GM23338 (cell line): ENCODE measurements around the gene ADGRD2.

ENCODE experiments used
- EZH2 ChIP-seq: fragments of 200-600 bp; sonication (generic); IDR thresholded peaks from one replicate; pipeline ENCODE4 v1.8.0; 2017; ENCODE audit warnings: antibody characterized with exemption, mild to moderate bottlenecking, low read depth; ENCODE audit not compliant: unreplicated experiment
- EZH2phosphoT487 ChIP-seq: fragments of 200-600 bp; sonication (generic); IDR thresholded peaks from one replicate; pipeline ENCODE4 v1.8.1; 2018; ENCODE audit warnings: antibody characterized with exemption; ENCODE audit not compliant: unreplicated experiment
- POLR2AphosphoS5 ChIP-seq: IDR thresholded peaks from 2 replicates; pipeline ENCODE4 v1.6.1; 2016; ENCODE audit warnings: antibody characterized with exemption, low read depth
- ZNF114 ChIP-seq: fragments of 250-450 bp; sonication (Bioruptor Pico); IDR thresholded peaks from 2 replicates; pipeline ENCODE4 v1.5.0; 2020; ENCODE audit warnings: mild to moderate bottlenecking, moderate library complexity
- TF ChIP-seq, protein P1 (sequence below), 2 experiments: fragments of 200-600 bp in 1 of 2; sonication (generic) in 1 of 2; conservative IDR thresholded peaks; 2 replicates each; pipeline versions ENCODE4 v1.5.1 to v1.6.1; 2016 to 2017; ENCODE audit warnings: antibody characterized with exemption in 2 of 2, low read depth in 2 of 2, mild to moderate bottlenecking in 2 of 2, moderate library complexity in 1 of 2

DNA sequence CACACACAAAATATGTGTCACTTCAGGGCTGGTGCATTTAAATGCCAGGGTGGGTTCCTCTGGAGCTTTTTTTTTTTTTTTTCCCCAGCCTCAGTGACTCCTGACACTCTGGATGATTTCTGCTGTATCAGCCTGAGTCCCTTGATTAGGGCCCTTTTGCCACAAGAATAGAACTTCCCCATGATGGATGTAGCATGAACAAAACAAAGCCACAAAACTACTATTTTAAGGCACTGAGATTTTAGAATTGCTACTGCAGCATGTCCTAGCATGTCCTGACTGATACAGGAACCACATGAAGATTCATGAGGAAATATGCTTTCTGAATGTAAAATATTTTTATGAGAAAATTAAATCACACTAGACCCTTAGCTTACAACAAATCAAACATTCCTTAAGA lies 13.9 kb upstream of the ADGRD2 start:
- no peak for TF ChIP-seq POLR2AphosphoS5
- no peak for TF ChIP-seq EZH2phosphoT487
- TF ChIP-seq EZH2 = no peak
- TF ChIP-seq, protein P1, sequence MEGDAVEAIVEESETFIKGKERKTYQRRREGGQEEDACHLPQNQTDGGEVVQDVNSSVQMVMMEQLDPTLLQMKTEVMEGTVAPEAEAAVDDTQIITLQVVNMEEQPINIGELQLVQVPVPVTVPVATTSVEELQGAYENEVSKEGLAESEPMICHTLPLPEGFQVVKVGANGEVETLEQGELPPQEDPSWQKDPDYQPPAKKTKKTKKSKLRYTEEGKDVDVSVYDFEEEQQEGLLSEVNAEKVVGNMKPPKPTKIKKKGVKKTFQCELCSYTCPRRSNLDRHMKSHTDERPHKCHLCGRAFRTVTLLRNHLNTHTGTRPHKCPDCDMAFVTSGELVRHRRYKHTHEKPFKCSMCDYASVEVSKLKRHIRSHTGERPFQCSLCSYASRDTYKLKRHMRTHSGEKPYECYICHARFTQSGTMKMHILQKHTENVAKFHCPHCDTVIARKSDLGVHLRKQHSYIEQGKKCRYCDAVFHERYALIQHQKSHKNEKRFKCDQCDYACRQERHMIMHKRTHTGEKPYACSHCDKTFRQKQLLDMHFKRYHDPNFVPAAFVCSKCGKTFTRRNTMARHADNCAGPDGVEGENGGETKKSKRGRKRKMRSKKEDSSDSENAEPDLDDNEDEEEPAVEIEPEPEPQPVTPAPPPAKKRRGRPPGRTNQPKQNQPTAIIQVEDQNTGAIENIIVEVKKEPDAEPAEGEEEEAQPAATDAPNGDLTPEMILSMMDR (conservative IDR thresholded peaks at IDR 0.05; ENCODE audit: low read depth in 2 of 2) = no peak
- no peak for TF ChIP-seq ZNF114 (CRISPR knock-in tag)
